ENCODE results near the gene CCDC63. TPM values are rescaled to one million over a fixed set of nuclear protein-coding genes. Genes with fewer than 3 reads are reported as not detected.

Gene CCDC63
- total and polyA plus RNA-seq, 2 of the 13 experiments (the other 11 are each of a cell fraction or from before 2014, with no cell fraction given) = not detected

GRCh38 chr12:110846615-110847566 lies at the start of gene CCDC63 (continued):
- TF ChIP-seq ZNF768 (CRISPR knock-in tag; IDR thresholded peaks at IDR 0.05) = peak; percentile 30; the same call in 1 of the 2 replicates
- no peak for TF ChIP-seq ATF1 (CRISPR knock-in tag; IDR thresholded peaks at IDR 0.05)
- no peak for TF ChIP-seq GRHL1 (CRISPR knock-in tag; conservative IDR thresholded peaks at IDR 0.05)
- TF ChIP-seq NFYB (CRISPR knock-in tag; IDR thresholded peaks at IDR 0.05) = no peak
- TF ChIP-seq ZNF713 (CRISPR knock-in tag; IDR thresholded peaks at IDR 0.05) = no peak
- peak; percentile 98 for TF ChIP-seq ARID2 (CRISPR knock-in tag; IDR thresholded peaks at IDR 0.05; ENCODE audit: borderline replicate concordance)
- peak; percentile 31; the same call in 1 of the 2 replicates for TF ChIP-seq CBFB (CRISPR knock-in tag; IDR thresholded peaks at IDR 0.05)
- no peak for TF ChIP-seq ZNF646 (CRISPR knock-in tag; IDR thresholded peaks at IDR 0.05)
- peak; percentile 99 for TF ChIP-seq ZNF777 (CRISPR knock-in tag; IDR thresholded peaks at IDR 0.05)
- TF ChIP-seq ZNF253 (CRISPR knock-in tag; IDR thresholded peaks at IDR 0.05; ENCODE audit: borderline replicate concordance) = no peak
- no peak for TF ChIP-seq ZNF335 (CRISPR knock-in tag; IDR thresholded peaks at IDR 0.05)
- no peak for TF ChIP-seq HDAC2 (CRISPR knock-in tag; IDR thresholded peaks at IDR 0.05)
- TF ChIP-seq BORCS8-MEF2B (CRISPR knock-in tag; IDR thresholded peaks at IDR 0.05) = 0 out of 2 replicates have a peak, but pooled peaks have one; percentile 41
- TF ChIP-seq ZNF543 (CRISPR knock-in tag; IDR thresholded peaks at IDR 0.05) = no peak
- peak; percentile 46; the same call in 1 of the 2 replicates for TF ChIP-seq ZFP91 (CRISPR knock-in tag; IDR thresholded peaks at IDR 0.05; ENCODE audit: borderline replicate concordance)
- no peak for TF ChIP-seq SMAD9 (CRISPR knock-in tag; IDR thresholded peaks at IDR 0.05)
- 0 out of 2 replicates have a peak, but pooled peaks have one; percentile 55 for TF ChIP-seq REPIN1 (CRISPR knock-in tag; IDR thresholded peaks at IDR 0.05; ENCODE audit: borderline replicate concordance, low read depth)
- TF ChIP-seq SP140L (CRISPR knock-in tag; IDR thresholded peaks at IDR 0.05; ENCODE audit: borderline replicate concordance) = no peak

Data from HepG2 (cell line).